Liver (tissue), 9 donors: ENCODE data around the gene DUSP10. TPM values are rescaled to one million over a fixed set of nuclear protein-coding genes. Genes with fewer than 3 reads are reported as not detected.

ENCODE experiments used
- DNase-seq: peaks from one replicate; pipeline ENCODE4 v3.0.0-alpha.2; 2017; ENCODE audit warnings: low spot score
- H3K27ac ChIP-seq, 2 donors: one replicate each; pipeline ENCODE4 v1.7.0; 2013; ENCODE audit warnings: inconsistent platforms in 2 of 2, low read length in 2 of 2, control low read depth in 1 of 2, low read depth in 1 of 2, mild to moderate bottlenecking in 1 of 2
- H3K27me3 ChIP-seq, 4 donors: one replicate each; pipeline versions ENCODE4 v1.6.1 to v1.7.0; 2013; ENCODE audit warnings: low read length in 3 of 4, inconsistent platforms in 1 of 4, mild to moderate bottlenecking in 1 of 4, moderate library complexity in 1 of 4; ENCODE audit not compliant: control insufficient read depth in 4 of 4, insufficient read depth in 4 of 4
- H3K36me3 ChIP-seq, 4 donors: one replicate each; pipeline versions ENCODE4 v1.6.1 to v1.7.0; 2013; ENCODE audit warnings: low read length in 3 of 4, mild to moderate bottlenecking in 3 of 4, low read depth in 1 of 4, moderate library complexity in 1 of 4; ENCODE audit not compliant: control insufficient read depth in 4 of 4, insufficient read depth in 3 of 4
- H3K4me1 ChIP-seq, 4 donors: one replicate each; pipeline versions ENCODE4 v1.6.1 to v1.7.0; 2013; ENCODE audit warnings: low read length in 3 of 4, mild to moderate bottlenecking in 3 of 4, moderate library complexity in 1 of 4; ENCODE audit not compliant: control insufficient read depth in 4 of 4, insufficient read depth in 4 of 4
- H3K4me3 ChIP-seq, 3 donors: one replicate each; pipeline versions ENCODE4 v1.6.1 to v1.7.0; 2013; ENCODE audit warnings: low read length in 3 of 3, control low read depth in 1 of 3, low read depth in 1 of 3, mild to moderate bottlenecking in 1 of 3
- H3K9ac ChIP-seq, 2 donors: one replicate each; pipeline ENCODE4 v1.7.0; 2013; ENCODE audit warnings: low read length in 2 of 2, mild to moderate bottlenecking in 2 of 2, moderate library complexity in 2 of 2, control low read depth in 1 of 2, low read depth in 1 of 2
- H3K9me3 ChIP-seq, 4 donors: one replicate each; pipeline versions ENCODE4 v1.6.1 to v1.7.0; 2013; ENCODE audit warnings: low read length in 3 of 4; ENCODE audit not compliant: control insufficient read depth in 4 of 4
- ATF3 ChIP-seq: IDR thresholded peaks from 2 replicates; pipeline ENCODE4 v1.6.1; 2016; ENCODE audit warnings: antibody characterized with exemption
- CTCF ChIP-seq: fragments of 150-350 bp; IDR thresholded peaks from 2 replicates; pipeline ENCODE4 v1.5.1; 2017; ENCODE audit warnings: improper control_type of control experiment, low read depth, low read length; ENCODE audit not compliant: missing input control
- EGR1 ChIP-seq, 2 donors: IDR thresholded peaks; 2 replicates each; pipeline ENCODE4 v1.6.1; 2016 to 2018; ENCODE audit warnings: antibody characterized with exemption in 2 of 2, low read depth in 2 of 2
- FOXA1 ChIP-seq: IDR thresholded peaks from 2 replicates; pipeline ENCODE4 v1.6.1; 2016; ENCODE audit warnings: antibody characterized with exemption
- FOXA2 ChIP-seq: IDR thresholded peaks from 2 replicates; pipeline ENCODE4 v1.6.1; 2016; ENCODE audit warnings: antibody characterized with exemption
- GABPA ChIP-seq, 2 donors: IDR thresholded peaks in 1 of 2; conservative IDR thresholded peaks in 1 of 2; 2 replicates each; pipeline ENCODE4 v1.6.1; 2016; ENCODE audit warnings: antibody characterized with exemption in 2 of 2, mild to moderate bottlenecking in 1 of 2, moderate library complexity in 1 of 2
- HNF4A ChIP-seq, 2 donors: conservative IDR thresholded peaks; 2 replicates each; pipeline ENCODE4 v1.6.1; 2016; ENCODE audit warnings: antibody characterized with exemption in 2 of 2, mild to moderate bottlenecking in 2 of 2
- HNF4G ChIP-seq: IDR thresholded peaks from 2 replicates; pipeline ENCODE4 v1.6.1; 2016; ENCODE audit warnings: antibody characterized with exemption
- JUND ChIP-seq, 2 donors: IDR thresholded peaks; 2 replicates each; pipeline ENCODE4 v1.6.1; 2016; ENCODE audit warnings: antibody characterized with exemption in 2 of 2
- MAX ChIP-seq: IDR thresholded peaks from 2 replicates; pipeline ENCODE4 v1.6.1; 2016; ENCODE audit warnings: antibody characterized with exemption
- RAD21 ChIP-seq, 2 donors: IDR thresholded peaks; 2 replicates each; pipeline ENCODE4 v1.6.1; 2016; ENCODE audit warnings: antibody characterized with exemption in 2 of 2, mild to moderate bottlenecking in 2 of 2
- RXRA ChIP-seq, 2 donors: IDR thresholded peaks; 2 replicates each; pipeline ENCODE4 v1.6.1; 2017 to 2018; ENCODE audit warnings: antibody characterized with exemption in 2 of 2, mild to moderate bottlenecking in 1 of 2
- SP1 ChIP-seq: IDR thresholded peaks from 2 replicates; pipeline ENCODE4 v1.6.1; 2018; ENCODE audit warnings: antibody characterized with exemption, mild to moderate bottlenecking
- TAF1 ChIP-seq: conservative IDR thresholded peaks from 2 replicates; pipeline ENCODE4 v1.6.1; 2016; ENCODE audit warnings: antibody characterized with exemption, mild to moderate bottlenecking
- YY1 ChIP-seq: IDR thresholded peaks from 2 replicates; pipeline ENCODE4 v1.6.1; 2016; ENCODE audit warnings: antibody characterized with exemption, mild to moderate bottlenecking
- ZBTB33 ChIP-seq: IDR thresholded peaks from 2 replicates; pipeline ENCODE4 v1.6.1; 2016; ENCODE audit warnings: antibody characterized with exemption
- WGBS: extraction: QIAGEN DNeasy Blood & Tissue Kit; methylation state at CpG from one replicate; pipeline ENCODE4 v1.1.7; 2013; 5-methylcytosine and 5-hydroxymethylcytosine counted together
- polyA plus RNA-seq, 2 donors: library from polyadenylated mRNA; stranded (reverse) in 1 of 2; unstranded in 1 of 2; fragments of 200-250 nt in 1 of 2; fragments of >200 nt in 1 of 2; fragmentation: Nextera tagmentation in 1 of 2; extraction: Ambion mirVana in 1 of 2; gene quantifications; one replicate each; pipeline versions ENCODE4 v1.2.1 to v1.2.3, GENCODE V29; 2013 to 2015
- total RNA-seq, 2 donors: library from RNA; depleted of rRNA; stranded (reverse); fragments of >200 nt; gene quantifications; one replicate each; pipeline ENCODE4 v1.2.3, GENCODE V29; 2014
- TF ChIP-seq, protein P1 (sequence below): IDR thresholded peaks from 2 replicates; pipeline ENCODE4 v1.6.1; 2016; ENCODE audit warnings: antibody characterized with exemption, mild to moderate bottlenecking
- donor health status: healthy.
- donor health status: healthy.
- donor health status: healthy.
- donor health status: healthy.
- donor health status: healthy.

Gene DUSP10
- total and polyA plus RNA-seq, 4 donors: 6.7 to 15.4 (median 10.7) TPM

GRCh38 chr1:221736714-221737113, 5.2 kb downstream of the DUSP10 start:
- Histone ChIP-seq H3K27ac (no peak overlapping the region), H3K4me1 (peaks cover 8 to 55% (median 46%) of the 10 kb centered on the region in 4 donors), H3K9ac (no peak overlapping the region), H3K27me3 (no peaks in the 10 kb centered on the region), H3K36me3 (peaks cover 2 to 26% (median 12%) of the 10 kb centered on the region in 4 donors), H3K4me3 (no peak overlapping the region), H3K9me3 (no peaks in the 10 kb centered on the region)
- no peak for DNase-seq
- TF ChIP-seq MAX (no peak), RXRA (IDR thresholded peaks at IDR 0.05) (no peak), HNF4A (conservative IDR thresholded peaks at IDR 0.05) (no peak), JUND (IDR thresholded peaks at IDR 0.05) (no peak), SP1 (no peak), TAF1 (no peak), ATF3 (no peak), GABPA (IDR thresholded peaks at IDR 0.05 in 1 of 2, conservative IDR thresholded peaks at IDR 0.05 in 1 of 2) (no peak), ZBTB33 (no peak), FOXA1 (no peak), YY1 (no peak), CTCF (no peak), FOXA2 (no peak), HNF4G (no peak), EGR1 (IDR thresholded peaks at IDR 0.05; ENCODE audit: low read depth in 2 of 2) (no peak), RAD21 (IDR thresholded peaks at IDR 0.05) (no peak)
- TF ChIP-seq, protein P1, sequence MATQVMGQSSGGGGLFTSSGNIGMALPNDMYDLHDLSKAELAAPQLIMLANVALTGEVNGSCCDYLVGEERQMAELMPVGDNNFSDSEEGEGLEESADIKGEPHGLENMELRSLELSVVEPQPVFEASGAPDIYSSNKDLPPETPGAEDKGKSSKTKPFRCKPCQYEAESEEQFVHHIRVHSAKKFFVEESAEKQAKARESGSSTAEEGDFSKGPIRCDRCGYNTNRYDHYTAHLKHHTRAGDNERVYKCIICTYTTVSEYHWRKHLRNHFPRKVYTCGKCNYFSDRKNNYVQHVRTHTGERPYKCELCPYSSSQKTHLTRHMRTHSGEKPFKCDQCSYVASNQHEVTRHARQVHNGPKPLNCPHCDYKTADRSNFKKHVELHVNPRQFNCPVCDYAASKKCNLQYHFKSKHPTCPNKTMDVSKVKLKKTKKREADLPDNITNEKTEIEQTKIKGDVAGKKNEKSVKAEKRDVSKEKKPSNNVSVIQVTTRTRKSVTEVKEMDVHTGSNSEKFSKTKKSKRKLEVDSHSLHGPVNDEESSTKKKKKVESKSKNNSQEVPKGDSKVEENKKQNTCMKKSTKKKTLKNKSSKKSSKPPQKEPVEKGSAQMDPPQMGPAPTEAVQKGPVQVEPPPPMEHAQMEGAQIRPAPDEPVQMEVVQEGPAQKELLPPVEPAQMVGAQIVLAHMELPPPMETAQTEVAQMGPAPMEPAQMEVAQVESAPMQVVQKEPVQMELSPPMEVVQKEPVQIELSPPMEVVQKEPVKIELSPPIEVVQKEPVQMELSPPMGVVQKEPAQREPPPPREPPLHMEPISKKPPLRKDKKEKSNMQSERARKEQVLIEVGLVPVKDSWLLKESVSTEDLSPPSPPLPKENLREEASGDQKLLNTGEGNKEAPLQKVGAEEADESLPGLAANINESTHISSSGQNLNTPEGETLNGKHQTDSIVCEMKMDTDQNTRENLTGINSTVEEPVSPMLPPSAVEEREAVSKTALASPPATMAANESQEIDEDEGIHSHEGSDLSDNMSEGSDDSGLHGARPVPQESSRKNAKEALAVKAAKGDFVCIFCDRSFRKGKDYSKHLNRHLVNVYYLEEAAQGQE: no peak
- 96% methylated on average over 8 of the region's 8 CpGs for WGBS

DNA sequence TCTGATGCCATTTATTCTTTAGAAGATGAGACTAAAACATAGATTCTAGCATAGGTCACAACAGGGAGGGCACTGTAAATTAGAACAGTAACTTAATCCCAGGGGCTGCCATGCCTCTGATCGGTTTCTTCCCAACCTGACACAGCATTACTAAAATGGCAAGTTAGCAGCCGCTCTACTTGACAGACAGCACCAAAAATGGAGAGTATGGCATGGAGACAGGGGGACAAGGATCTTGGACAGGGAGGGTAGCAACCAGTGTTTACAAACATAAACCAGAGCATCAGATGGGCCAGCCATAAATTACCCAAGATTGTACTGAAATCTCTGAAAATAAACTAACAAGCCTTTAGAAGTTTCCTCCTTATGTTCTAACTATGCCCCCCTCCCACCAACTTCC, 5.9 kb downstream of the DUSP10 start:
- Histone ChIP-seq H3K4me1 (peaks cover 8 to 55% (median 46%) of the 10 kb centered on the region in 4 donors), H3K9me3 (no peaks in the 10 kb centered on the region), H3K4me3 (no peak overlapping the region), H3K9ac (no peak overlapping the region), H3K36me3 (peaks cover 2 to 26% (median 12%) of the 10 kb centered on the region in 4 donors), H3K27me3 (no peaks in the 10 kb centered on the region), H3K27ac (no peak overlapping the region)
- no peak for DNase-seq
- 90% methylated on average over 2 of the region's 2 CpGs for WGBS
- no peak for TF ChIP-seq RAD21 (IDR thresholded peaks at IDR 0.05)
- no peak for TF ChIP-seq TAF1
- TF ChIP-seq MAX: no peak
- no peak for TF ChIP-seq ATF3
- TF ChIP-seq, protein P1: no peak
- no peak for TF ChIP-seq JUND (IDR thresholded peaks at IDR 0.05)
- no peak for TF ChIP-seq CTCF
- TF ChIP-seq FOXA1: no peak
